NCI-H460 (cell line): ENCODE results near the gene ATIC. TPM values are rescaled to one million over a fixed set of nuclear protein-coding genes. Genes with fewer than 3 reads are reported as not detected.

Source experiments
- DNase-seq: peaks from one replicate; pipeline ENCODE4 v3.0.0-alpha.2; 2016; ENCODE audit warnings: low read depth; ENCODE audit errors: extremely low read depth
- total RNA-seq: library from RNA; depleted of rRNA; stranded (reverse); fragments of >200 nt; shearing (Covaris generic); gene quantifications from 2 replicates; pipeline ENCODE4 v1.2.3, GENCODE V29; 2014; rRNA removed

ATIC gene
- total RNA-seq, 1 experiment from 2014 or later: 64.4 TPM

- DNase-seq: no peak
Observed at GRCh38 chr2:215394102-215394805, 82.4 kb downstream of the ATIC start.

DNA sequence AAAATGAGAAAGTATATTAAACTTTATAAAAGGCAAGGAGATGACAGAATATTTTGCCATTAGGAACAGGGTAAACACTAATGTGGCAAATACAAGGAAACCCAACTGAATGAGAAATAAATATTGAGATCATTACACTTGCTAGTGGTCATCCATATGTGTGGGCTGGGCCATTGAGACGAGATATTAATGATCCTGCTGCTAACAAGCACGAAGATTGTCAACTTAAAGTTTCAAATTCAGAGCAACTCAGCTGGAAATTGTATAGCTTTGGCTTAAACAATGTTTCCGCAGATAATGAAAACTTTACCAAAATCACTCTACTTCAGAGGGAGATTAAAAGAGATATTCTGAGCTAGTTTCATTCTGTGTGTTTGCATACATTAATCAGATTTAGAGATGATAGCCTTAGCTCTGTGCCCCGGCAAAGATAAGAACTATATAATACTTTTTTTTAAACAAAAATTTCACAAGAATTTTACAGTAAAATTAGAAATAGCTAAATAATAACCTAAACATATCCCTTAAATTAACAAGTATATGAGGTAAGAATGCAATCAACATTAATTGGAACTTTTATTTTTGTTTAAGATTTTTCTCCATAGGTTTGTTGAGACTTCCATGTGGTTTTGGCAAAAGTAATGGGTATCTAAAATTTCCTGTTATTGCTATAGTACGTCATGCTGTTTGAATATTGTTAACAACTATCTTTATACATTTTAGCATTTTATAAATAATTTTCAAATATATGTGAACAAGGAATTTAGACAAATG, 84.0 kb downstream of the ATIC start:
- no peak for DNase-seq

DNA sequence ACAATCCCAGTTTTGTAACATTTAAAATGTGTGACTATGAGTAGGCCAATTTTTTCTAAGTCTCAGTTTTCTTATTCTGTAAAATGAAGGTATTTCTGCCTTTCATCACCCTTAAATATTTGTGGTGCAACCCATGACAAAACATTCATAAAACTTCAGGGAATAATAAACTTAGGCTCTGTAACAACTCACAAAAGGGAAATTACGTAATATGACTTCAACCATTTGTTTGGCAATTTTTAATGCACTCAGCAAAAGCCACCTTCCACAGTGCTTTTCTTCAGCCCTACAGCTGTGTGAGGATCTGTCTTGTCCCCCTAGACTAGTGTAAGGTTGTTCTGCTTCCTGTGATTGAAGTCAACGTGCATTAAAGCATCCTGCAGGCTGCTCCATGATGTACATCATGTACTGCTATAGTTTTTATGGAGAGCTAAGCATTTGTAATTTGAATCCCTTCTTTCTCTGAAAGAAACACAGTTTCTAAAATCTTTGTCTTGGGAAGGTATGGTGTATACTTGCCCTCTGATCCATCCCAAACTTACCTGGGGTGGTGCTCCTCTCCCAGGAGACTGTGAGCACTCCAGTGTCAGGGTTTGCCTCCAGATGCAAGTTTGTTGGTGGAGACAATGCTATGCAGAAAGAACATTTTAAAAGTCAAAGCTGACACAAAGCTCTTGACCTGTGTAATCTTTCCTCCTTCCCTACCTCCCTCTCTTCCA, 84.9 kb downstream of the ATIC start:
- DNase-seq: no peak

DNA sequence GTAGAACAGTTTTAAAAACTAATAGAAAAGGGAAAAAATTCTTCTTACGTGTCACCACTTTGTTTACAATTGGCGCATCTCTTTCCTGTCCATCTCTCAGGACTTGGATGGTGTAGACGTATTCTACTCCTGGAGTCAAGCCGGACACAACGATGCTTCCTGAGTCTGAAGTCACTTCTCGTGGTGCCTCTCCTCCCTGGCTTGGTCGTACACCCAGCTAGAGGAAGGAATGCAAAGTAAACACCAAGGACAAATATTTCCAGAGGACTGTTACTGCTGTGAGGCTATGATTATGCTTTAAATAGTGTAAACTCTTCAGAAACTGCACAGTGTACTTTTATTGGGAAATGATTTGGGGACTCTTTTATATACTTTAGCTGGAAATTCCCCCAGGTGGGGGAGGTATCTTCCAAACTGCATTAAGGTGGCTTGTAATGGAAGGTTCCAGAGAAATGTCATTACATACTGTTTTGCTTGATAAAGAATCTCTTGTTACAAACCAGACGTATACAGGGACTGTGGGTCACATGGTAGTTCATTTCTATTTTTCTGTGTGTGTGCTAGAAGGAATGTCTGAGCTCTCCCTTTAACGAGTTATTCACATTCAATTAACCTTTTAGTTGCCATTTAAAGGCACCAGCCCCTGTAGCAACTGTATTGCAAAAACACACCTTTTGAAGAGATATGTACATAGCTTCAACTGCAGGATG, 85.9 kb downstream of the ATIC start:
- no peak for DNase-seq

DNA sequence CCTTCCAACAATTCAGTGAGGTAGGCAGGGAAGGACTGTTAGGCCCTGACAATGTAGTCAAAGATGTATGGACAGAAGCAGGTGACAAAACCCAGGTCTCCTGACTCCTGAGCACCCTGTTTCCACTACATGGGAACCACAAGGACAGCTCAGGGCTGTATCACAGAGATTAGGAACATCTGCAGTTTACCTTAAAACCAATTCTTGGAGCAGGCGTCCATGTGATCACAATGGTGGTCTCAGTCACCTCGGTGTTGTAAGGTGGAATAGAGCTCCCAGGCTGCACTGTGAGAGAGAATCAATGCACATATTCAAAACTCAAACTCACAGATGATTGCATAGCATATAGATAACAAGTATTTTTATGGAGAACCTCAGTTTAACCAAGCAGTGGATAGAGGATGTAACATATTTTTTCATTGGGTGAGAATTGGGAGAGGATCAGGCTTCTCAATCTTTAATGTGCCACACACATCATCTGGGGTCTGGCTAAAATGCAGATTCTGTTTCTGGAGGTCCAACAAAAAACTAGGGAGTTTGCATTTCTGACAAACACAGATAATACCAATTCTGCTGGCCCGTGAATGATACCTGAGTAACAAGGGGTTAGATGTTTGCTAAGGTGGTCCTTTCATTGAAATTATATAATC, 87.3 kb downstream of the ATIC start:
- no peak for DNase-seq

Other genes with a start within 250 kb of the ATIC start
- gene ABCA12, start 173.4 kb upstream of the ATIC start, total RNA-seq: not detected in 2 replicates
- gene FN1, start 124.0 kb downstream of the ATIC start, total RNA-seq: 1,230 and 1,236 TPM in 2 replicates